ENCODE measurements around the gene CNGB1.

Gene CNGB1

GRCh38 chr16:57994778-57995177, 23.9 kb upstream of the CNGB1 start:
- DNase-seq (no peak), ATAC-seq (ENCODE audit: insufficient read depth, low read depth) (no peak)
- Histone ChIP-seq H3K36me3 (ENCODE audit: insufficient read depth, low read length) (peaks cover 44% of the 10 kb centered on the region), H3K9me3 (ENCODE audit: insufficient read depth, low read length, severe bottlenecking) (no peaks in the 10 kb centered on the region), H2AFZ (ENCODE audit: low read depth, low read length) (no peak overlapping the region), H3K4me3 (ENCODE audit: low read depth in 1 of 2, low read length in 2 of 2) (no peak overlapping the region), H3K79me2 (ENCODE audit: insufficient read depth, low read length) (peaks cover 4% of the 10 kb centered on the region; the same call in 1 of the 2 replicates), H3K27me3 (ENCODE audit: insufficient read depth, low read length, poor library complexity) (no peaks in the 10 kb centered on the region), H3K27ac (ENCODE audit: low read length) (no peak overlapping the region), H3K9ac (ENCODE audit: low read depth, low read length) (no peak overlapping the region), H4K20me1 (ENCODE audit: insufficient read depth, low read length) (peaks cover 38% of the 10 kb centered on the region), H3K4me2 (ENCODE audit: insufficient read depth, low read length) (no peak overlapping the region), H3K4me1 (ENCODE audit: insufficient read depth, low read length) (peaks cover 15% of the 10 kb centered on the region)
- TF ChIP-seq CTCF (IDR thresholded peaks at IDR 0.05; ENCODE audit: borderline replicate concordance, extremely low read depth, low read length, poor library complexity, severe bottlenecking) (peak; percentile 15), EZH2 (IDR thresholded peaks at IDR 0.05; ENCODE audit: borderline replicate concordance, low read depth, low read length, severe bottlenecking) (no peak)

GRCh38 chr16:57994361-57994760, 23.4 kb upstream of the CNGB1 start:
- ATAC-seq (ENCODE audit: insufficient read depth, low read depth) (no peak), DNase-seq (no peak)
- no peak overlapping the region for H3K27ac ChIP-seq (ENCODE audit: low read length)
- peaks cover 35% of the 10 kb centered on the region for H4K20me1 ChIP-seq (ENCODE audit: insufficient read depth, low read length)
- no peaks in the 10 kb centered on the region for H3K9me3 ChIP-seq (ENCODE audit: insufficient read depth, low read length, severe bottlenecking)
- no peak overlapping the region for H3K9ac ChIP-seq (ENCODE audit: low read depth, low read length)
- no peak overlapping the region for H3K4me2 ChIP-seq (ENCODE audit: insufficient read depth, low read length)
- H3K4me3 ChIP-seq (ENCODE audit: low read depth in 1 of 2, low read length in 2 of 2): no peak overlapping the region
- H2AFZ ChIP-seq (ENCODE audit: low read depth, low read length): no peak overlapping the region
- TF ChIP-seq EZH2 (IDR thresholded peaks at IDR 0.05; ENCODE audit: borderline replicate concordance, low read depth, low read length, severe bottlenecking) (no peak), CTCF (IDR thresholded peaks at IDR 0.05; ENCODE audit: borderline replicate concordance, extremely low read depth, low read length, poor library complexity, severe bottlenecking) (no peak)
- peaks cover 10% of the 10 kb centered on the region for H3K4me1 ChIP-seq (ENCODE audit: insufficient read depth, low read length)
- H3K79me2 ChIP-seq (ENCODE audit: insufficient read depth, low read length): no peaks in the 10 kb centered on the region
- H3K36me3 ChIP-seq (ENCODE audit: insufficient read depth, low read length): peaks cover 44% of the 10 kb centered on the region
- no peaks in the 10 kb centered on the region for H3K27me3 ChIP-seq (ENCODE audit: insufficient read depth, low read length, poor library complexity)

DNA sequence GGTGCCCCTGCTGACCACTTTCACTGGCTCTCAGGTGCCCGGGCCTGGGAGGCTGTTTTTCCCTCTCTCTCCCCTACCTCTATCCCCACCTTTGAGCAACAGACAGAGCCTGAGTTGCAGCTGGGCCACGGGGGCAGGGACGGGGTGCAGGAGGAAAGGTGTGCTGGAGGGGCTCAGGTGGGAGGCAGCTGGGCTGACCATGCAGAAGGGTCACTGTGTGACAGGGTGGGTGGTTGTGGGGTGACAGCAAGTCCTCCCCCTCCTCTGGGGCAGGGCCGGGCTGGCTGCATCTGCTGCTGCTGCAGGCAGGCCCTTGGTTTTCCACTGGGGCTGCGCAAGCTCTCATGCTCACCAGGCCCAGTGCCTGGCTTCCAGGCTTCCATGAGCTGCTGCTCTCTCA, 23.0 kb upstream of the CNGB1 start:
- ATAC-seq (ENCODE audit: insufficient read depth, low read depth) (no peak), DNase-seq (no peak)
- Histone ChIP-seq H3K27me3 (ENCODE audit: insufficient read depth, low read length, poor library complexity) (no peaks in the 10 kb centered on the region), H3K36me3 (ENCODE audit: insufficient read depth, low read length) (peaks cover 44% of the 10 kb centered on the region), H2AFZ (ENCODE audit: low read depth, low read length) (no peak overlapping the region), H3K9me3 (ENCODE audit: insufficient read depth, low read length, severe bottlenecking) (no peaks in the 10 kb centered on the region), H3K9ac (ENCODE audit: low read depth, low read length) (no peak overlapping the region), H3K27ac (ENCODE audit: low read length) (no peak overlapping the region), H3K4me1 (ENCODE audit: insufficient read depth, low read length) (peaks cover 6% of the 10 kb centered on the region), H3K79me2 (ENCODE audit: insufficient read depth, low read length) (no peaks in the 10 kb centered on the region), H3K4me3 (ENCODE audit: low read depth in 1 of 2, low read length in 2 of 2) (no peak overlapping the region), H4K20me1 (ENCODE audit: insufficient read depth, low read length) (peaks cover 32% of the 10 kb centered on the region), H3K4me2 (ENCODE audit: insufficient read depth, low read length) (no peak overlapping the region)
- TF ChIP-seq EZH2 (IDR thresholded peaks at IDR 0.05; ENCODE audit: borderline replicate concordance, low read depth, low read length, severe bottlenecking) (no peak), CTCF (IDR thresholded peaks at IDR 0.05; ENCODE audit: borderline replicate concordance, extremely low read depth, low read length, poor library complexity, severe bottlenecking) (no peak)

- H3K36me3 ChIP-seq (ENCODE audit: insufficient read depth, low read length): peaks cover 43% of the 10 kb centered on the region
- ATAC-seq (ENCODE audit: insufficient read depth, low read depth): no peak
- no peak overlapping the region for H3K4me2 ChIP-seq (ENCODE audit: insufficient read depth, low read length)
- peaks cover 29% of the 10 kb centered on the region for H4K20me1 ChIP-seq (ENCODE audit: insufficient read depth, low read length)
- H3K27me3 ChIP-seq (ENCODE audit: insufficient read depth, low read length, poor library complexity): no peaks in the 10 kb centered on the region
- H3K4me1 ChIP-seq (ENCODE audit: insufficient read depth, low read length): 0 out of 2 replicates have a peak, but pooled peaks cover 2% of the 10 kb centered on the region
- no peaks in the 10 kb centered on the region for H3K9me3 ChIP-seq (ENCODE audit: insufficient read depth, low read length, severe bottlenecking)
- no peak overlapping the region for H3K4me3 ChIP-seq (ENCODE audit: low read depth in 1 of 2, low read length in 2 of 2)
- no peak overlapping the region for H2AFZ ChIP-seq (ENCODE audit: low read depth, low read length)
- no peaks in the 10 kb centered on the region for H3K79me2 ChIP-seq (ENCODE audit: insufficient read depth, low read length)
- no peak overlapping the region for H3K27ac ChIP-seq (ENCODE audit: low read length)
- H3K9ac ChIP-seq (ENCODE audit: low read depth, low read length): no peak overlapping the region
- TF ChIP-seq CTCF (IDR thresholded peaks at IDR 0.05; ENCODE audit: borderline replicate concordance, extremely low read depth, low read length, poor library complexity, severe bottlenecking) (no peak), EZH2 (IDR thresholded peaks at IDR 0.05; ENCODE audit: borderline replicate concordance, low read depth, low read length, severe bottlenecking) (no peak)
- no peak for DNase-seq
Measured at GRCh38 chr16:57993438-57993837, 22.5 kb upstream of the CNGB1 start.

Data from DND-41 (cell line).